Islet of Langerhans (tissue), 1 donor: ENCODE data around the gene SPIRE1.
"Not testable (repeated sequence)": the region's sequence is repeated elsewhere in the genome, so short reads cannot be mapped to it uniquely, and the experiment has no call there.

Experiments
- FAIRE-seq: peaks from one replicate; lab custom pipeline; 2011; peaks lifted over from hg19 to GRCh38; lab: Jason Lieb, UNC

The SPIRE1 gene

DNA sequence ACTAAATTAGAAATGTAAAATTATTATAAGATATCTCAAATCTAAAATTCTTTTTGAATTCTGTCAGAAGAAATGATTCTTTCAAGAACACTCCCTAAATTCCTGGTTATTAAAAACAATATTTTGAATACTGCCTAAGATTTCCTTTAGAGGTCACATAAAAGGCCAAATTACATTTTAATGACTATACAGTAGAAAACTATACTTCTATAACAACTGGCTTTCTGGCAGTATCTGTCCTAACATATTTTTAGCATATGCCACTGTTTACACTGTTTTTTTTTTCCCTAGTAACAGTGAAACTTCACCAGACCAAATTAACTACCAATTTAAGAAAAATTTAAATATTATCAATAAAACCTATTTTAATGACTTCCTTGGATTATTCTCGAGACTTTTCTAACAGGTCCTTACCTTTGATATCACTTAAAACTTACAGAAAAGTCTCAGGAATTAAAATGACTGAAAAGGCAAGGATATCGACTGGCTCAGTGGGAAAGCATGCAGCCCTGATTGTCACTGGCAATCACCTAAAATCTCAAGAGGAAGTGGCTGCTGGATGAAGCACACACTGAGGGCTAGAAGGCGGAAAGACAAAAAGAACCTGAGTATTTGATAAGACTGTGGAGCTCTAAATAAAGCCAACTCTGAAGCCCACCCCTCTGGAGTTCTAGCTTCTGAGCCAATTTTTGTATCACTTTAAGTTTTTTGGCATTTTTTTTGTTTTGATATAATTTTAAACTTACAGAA, 59.6 kb downstream of the SPIRE1 start:
- peak; percentile 41 for FAIRE-seq

- no peak for FAIRE-seq
Measured at GRCh38 chr18:12597760-12598159, 60.1 kb downstream of the SPIRE1 start.

DNA sequence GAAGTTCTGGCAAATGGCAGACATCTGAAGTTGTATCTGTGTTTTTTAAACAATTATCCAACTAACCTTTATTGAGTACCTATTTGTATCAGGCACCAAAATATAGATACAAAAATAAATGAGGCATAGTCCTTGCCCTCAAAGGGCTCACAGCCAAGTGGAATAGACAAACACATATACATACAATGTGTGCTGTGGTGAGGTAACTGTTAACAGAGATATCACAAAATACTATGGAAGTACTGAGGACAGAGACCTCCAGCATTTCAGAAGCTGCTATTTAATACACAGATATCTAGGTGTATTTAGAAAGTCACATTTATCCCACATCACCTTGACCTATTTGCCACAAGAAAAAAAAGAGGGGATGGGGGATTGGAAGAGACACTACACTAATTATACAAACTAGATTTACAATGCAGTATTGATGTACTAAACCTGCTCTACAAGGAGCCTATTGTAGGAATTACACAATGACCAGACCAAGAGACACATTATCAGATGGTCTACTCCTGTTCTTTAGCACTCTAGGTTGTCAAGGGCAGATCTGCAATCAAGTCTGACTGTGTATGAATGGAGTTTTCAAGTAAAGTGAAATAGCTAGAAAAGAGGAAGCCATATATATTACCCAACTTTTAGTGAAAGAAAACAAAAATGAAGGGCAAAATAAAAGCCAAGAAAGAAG, 62.2 kb downstream of the SPIRE1 start:
- no peak for FAIRE-seq

DNA sequence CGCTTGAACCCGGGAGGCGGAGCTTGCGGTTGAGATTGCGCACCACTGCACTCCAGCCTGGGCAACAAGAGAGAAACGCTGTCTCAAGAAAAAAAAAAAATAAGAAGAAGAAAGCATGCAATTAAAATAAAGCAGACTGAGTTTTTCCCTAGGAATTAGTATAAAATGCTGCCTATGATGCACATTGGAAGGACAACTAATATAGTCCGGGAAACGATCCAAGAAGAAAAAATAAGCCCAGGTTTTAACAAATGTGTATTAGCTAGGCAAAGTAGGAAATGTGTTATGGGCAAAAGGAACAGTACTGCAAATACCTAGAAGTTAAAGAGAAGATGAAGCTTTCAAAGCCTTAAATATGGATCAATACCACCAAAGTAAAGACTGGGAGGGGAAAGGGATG, 64.0 kb downstream of the SPIRE1 start:
- peak; percentile 45 for FAIRE-seq

DNA sequence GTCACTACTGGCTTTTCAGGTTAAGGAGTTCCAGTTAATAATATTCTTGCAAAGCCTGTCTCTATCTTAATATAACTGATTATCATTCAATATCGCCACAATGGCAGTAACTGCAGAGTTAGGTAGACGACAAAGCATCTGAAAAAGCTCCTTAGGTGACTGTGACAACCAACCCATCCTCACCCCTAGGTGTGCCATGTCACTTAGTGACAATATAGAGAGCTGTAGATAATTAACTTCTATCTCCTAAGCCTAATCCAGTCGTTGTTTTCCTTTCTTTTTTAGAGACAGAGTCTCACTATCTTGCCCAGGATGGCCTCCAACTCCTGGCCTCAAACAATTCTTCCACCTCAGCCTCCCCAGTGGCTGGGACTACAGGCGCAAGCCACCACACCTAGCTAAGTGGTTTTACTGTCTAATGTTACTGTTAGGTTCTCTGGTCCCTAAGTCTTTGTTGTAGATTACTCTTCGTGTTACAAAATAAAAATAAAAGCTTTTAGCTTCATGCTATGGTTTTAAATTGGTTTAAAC, 65.2 kb downstream of the SPIRE1 start:
- FAIRE-seq, result peak; percentile 53

GRCh38 chr18:12589448-12589847, 68.5 kb downstream of the SPIRE1 start:
- peak; percentile 98 for FAIRE-seq

DNA sequence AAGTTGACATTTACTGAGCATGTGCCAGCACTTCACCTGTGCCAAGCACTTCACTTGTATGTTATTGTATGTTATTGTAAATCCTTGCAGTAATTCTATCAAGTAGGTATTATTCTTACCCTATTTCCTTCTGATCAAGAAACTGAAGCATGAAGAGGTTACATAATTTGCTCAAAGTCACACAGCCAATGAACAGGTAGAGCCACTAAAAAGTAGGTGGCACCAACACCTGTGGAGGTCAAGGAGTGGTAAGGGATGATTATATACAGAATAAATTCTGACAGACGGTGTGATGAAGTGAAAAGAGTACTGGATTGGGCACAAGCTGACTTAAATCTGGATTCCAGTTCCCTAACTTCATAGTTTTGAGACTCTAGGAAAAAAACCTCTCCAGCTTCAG, 71.0 kb downstream of the SPIRE1 start:
- peak; percentile 33 for FAIRE-seq

DNA sequence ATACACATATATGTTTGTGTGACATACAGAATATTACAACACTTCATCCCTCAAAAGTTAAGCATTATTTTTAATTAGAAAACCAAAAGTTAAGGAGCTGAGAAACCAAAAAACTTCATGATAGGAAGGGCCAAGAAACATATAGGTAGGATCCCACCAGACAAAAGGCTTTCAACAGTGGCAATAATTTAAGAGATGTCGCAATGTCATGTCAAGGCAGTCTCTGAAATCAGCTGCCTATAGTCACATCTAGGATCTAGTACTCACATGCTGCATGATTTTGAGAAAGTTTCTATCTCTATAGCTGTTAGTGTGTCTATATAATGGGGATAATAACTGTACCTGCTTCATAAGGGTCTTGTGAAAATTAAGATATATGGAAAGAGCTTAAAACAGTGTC, 72.7 kb downstream of the SPIRE1 start:
- FAIRE-seq, result no peak

GRCh38 chr18:12580630-12581342, 77.1 kb downstream of the SPIRE1 start:
- FAIRE-seq, result no peak

DNA sequence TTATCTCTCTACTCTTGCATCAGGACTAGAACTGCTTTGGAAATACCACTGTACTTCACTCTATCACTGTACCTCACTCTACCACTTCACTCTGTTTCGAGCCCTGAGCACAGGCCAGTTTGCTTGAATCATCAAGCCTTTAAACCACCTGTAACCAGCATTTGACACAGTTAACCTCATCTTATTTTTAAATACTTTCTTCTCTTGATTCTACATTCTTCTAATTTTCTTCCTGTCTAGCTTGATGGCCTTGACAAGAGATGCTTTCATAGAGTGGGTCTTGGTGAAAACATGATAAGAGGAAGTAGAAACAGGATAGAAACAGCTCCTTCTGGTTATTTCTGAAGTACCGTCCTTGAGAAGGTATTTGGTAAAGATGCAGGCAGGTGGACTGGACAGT, 78.1 kb downstream of the SPIRE1 start:
- FAIRE-seq, result no peak

DNA sequence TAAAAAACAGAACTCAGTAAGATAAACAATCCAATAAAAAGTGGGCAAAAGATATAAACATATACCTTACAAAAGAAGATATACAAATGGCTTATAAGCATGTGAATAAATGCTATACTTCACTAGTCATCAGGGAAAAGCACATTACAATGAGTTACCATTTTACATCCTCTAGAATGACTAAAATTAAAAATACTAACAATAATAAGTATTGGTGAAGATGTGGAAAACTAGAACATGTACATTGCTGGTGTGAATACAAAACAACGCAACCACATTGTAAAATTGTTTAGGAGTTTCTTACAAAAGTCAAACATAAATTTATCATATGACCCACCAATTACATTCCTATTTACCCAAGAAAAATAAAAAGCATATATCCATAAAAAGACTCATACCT, 80.1 kb downstream of the SPIRE1 start:
- peak; percentile 51 for FAIRE-seq

- FAIRE-seq, result no peak
Measured at GRCh38 chr18:12574494-12575185, 83.3 kb downstream of the SPIRE1 start.

DNA sequence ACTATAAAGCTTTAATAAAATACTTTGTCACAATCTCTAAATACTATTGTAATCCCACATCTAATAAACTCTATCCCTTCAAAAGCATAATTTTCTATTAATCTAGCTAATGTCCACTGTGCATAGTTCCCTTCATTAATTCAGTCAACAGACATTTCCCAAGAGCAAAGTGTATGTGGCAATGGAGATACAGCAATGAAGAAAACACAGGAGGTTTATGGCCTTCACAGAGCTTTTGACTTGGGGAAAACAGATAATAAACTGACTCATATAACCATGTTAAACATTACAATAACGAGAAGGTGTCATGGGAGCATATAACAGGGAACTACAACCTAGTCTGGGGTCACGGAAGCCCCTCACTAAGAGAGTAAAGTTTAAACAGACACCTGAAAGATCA, 86.3 kb downstream of the SPIRE1 start:
- no peak for FAIRE-seq

DNA sequence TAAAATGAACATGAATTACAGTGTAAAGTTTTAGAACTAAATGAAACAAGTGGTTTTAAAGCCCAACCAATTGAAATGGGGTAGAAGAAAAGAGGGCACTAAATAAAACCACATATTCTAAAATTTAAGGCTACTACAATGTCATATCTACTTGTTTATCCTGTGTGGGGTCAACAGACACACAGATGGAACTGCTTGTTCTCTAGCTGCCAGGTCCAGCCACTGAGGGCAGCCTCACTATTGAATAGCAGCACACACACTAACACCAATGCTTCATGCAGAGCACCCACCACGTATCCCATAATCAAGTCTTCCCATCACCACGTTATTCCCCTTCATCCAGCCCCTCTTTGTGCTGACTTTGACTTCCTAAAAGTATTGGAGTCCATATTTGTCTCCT, 88.1 kb downstream of the SPIRE1 start:
- no peak for FAIRE-seq

DNA sequence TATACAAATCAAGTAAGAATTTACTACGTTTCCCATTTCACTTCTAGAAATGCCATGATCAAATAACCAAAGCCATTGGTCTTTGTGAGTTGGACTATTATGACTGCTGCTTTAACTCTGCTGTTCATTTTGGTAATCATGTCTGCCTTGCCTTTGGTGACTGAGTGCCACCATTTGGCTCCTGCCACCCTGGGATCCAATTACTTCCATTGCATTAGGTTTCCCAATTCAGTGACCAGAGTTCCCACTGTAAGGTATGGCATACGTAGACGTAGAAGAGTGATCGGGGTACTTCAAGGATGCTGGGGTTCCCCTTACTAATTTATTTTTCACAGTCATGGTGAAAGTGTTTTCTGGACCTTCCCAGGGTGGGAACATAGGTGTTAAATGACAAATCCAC, 90.1 kb downstream of the SPIRE1 start:
- FAIRE-seq, result no peak

DNA sequence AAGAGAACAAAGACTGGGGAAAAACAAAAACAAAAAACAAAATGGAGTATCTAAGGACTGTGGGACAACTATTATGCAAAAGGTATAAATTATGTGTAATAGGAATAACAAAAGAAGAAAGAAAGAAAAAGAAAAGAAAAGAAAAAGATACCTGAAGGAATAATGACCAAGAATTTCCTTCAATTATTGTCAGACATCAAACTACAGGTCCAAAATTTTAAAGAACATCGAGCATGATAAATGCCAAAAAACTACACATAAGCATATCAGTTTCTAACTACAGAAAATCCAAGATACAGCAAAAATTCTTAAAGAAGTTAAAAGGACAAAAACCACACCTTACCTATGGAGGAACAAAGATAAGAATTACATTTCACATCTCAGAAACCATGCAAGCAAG, 93.0 kb downstream of the SPIRE1 start:
- no peak for FAIRE-seq

DNA sequence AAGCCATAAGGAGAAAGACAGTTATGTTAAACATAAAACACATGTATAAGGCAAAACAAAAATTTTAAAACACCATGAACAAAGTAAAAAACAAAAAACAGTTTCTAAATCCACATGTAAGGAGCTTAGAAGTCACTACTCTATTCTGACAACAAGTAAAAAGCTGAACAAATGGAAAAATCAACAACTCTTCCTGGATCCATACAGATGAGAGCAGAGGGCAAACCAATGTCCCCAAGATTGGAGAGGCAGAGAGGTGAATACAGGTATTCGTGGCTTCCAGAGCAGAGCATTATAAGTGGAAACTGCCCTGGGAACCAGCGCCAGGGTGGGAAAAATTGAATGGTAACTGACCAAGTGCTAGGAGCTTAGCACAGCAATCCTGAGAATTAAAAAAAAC, 93.5 kb downstream of the SPIRE1 start:
- FAIRE-seq, result no peak

DNA sequence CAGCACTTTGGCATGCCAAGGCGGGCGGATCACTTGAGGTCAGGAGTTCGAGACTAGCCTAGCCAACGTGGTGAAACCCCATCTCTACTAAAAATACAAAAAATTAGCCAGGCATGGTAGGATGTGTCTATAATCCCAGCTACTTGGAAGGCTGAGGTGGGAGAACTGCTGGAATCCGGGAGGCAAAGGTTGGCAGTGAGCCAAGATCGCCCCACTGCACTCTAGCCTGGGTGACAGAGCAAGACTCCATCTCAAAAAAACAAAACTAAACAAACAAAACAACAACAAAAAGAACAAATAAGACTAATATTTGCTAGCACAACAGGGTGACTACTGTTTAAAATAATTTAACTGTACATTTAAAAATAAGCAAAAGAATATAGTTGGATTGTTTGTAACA, 97.3 kb downstream of the SPIRE1 start:
- not testable (repeated sequence) for FAIRE-seq

DNA sequence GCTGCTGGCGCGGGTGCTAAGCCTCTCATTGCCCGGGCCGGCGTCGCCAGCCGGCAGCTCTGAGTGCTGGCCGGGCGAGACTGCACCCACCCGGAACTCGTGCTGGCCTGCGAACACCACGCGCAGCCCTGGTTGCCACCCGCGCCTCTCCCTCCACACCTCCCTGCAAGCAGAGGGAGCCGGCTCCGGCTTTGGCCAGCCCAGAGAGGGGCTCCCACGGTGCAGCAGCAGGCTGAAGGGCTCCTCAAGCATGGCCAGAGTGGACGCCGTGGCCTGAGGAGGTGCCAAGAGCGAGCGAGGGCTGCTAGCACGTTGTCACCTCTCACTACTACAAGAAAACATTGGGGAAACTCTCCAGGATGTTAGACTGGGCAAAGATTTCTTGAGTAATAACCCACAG, 98.6 kb downstream of the SPIRE1 start:
- no peak for FAIRE-seq

DNA sequence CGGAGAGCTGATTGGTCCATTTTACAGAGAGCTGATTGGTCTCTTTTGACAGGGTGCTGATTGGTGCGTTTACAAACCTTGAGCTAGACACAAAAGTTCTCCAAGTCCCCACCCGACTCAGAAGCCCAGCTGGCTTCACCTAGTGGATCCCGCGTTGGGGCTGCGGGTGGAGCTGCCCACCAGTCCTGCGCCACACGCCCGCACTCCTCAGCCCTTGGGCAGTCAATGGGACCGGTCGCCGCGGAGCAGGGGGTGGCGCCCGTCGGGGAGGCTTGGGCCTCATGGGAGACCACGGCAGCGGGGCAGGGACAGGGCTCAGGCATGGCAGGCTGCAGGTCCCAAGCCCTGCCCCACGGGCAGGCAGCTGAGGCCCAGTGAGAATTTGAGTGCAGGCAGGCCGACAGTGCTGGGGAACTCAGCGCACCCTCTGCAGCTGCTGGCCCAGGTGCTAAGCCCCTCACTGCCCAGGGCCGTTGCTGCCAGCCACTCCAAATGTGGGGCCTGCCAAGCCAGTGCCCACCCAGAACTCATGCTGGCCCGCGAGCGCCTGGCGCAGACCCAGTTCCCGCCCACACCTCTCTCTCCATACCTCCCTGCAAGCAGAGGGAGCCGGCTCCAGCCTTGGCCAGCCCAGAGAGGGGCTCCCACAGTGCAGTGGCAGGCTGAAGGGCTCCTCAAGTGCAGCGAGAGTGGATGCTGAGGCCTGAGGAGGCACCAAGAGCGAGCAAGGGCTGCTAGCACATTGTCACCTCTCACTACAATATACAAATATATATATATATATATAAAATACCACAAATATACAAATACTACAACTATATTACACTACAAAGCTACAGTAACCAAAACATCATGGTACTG, 100.7 kb downstream of the SPIRE1 start:
- no peak for FAIRE-seq

- FAIRE-seq, result no peak
Measured at GRCh38 chr18:12554796-12555388, 103.0 kb downstream of the SPIRE1 start.
